SK-N-SH (cell line): Measurements from ENCODE around the gene ATP2B2. TPM values are rescaled to one million over a fixed set of nuclear protein-coding genes. Genes with fewer than 3 reads are reported as not detected.

Experiments used
- CTCF ChIA-PET: fragments of 300-600, 350-600 bp; formaldehyde crosslinking; extraction: SDS; loops from one replicate; lab custom pipeline; 2021; lab: Yijun Ruan, JAX
- POLR2A ChIA-PET: fragments of 350-600 bp; sonication (Branson Sonifier 250); formaldehyde crosslinking; extraction: SDS; loops from one replicate; lab custom pipeline; 2020; ENCODE audit warnings: antibody characterized with exemption, inconsistent platforms; lab: Yijun Ruan, JAX
- DNase-seq: peaks from one replicate; pipeline ENCODE4 v3.0.0; 2012
- H2AFZ ChIP-seq: fragments of 200-600 bp; sonication (generic); 2 replicates; pipeline ENCODE4 v1.8.1; 2016; ENCODE audit warnings: antibody characterized with exemption, mild to moderate bottlenecking, low read depth
- H3F3A ChIP-seq: fragments of 200-600 bp; sonication (generic); replicated peaks from 2 replicates; pipeline ENCODE3; 2016; ENCODE audit warnings: antibody characterized with exemption, mild to moderate bottlenecking; ENCODE audit not compliant: insufficient read depth
- H3K27ac ChIP-seq, 2 experiments: fragments of 200-500 bp in 1 of 2; fragments of 200-600 bp in 1 of 2; sonication (Bioruptor generic) in 1 of 2; sonication (generic), shearing (Covaris generic) in 1 of 2; 2 replicates each; pipeline versions ENCODE4 v1.5.1 to v1.6.1; 2014 to 2016; ENCODE audit warnings: low read depth in 2 of 2, inconsistent platforms in 1 of 2, low read length in 1 of 2, mild to moderate bottlenecking in 1 of 2, mixed read lengths in 1 of 2
- H3K27me3 ChIP-seq: fragments of 200-600 bp; sonication (generic), shearing (Covaris generic); 2 replicates; pipeline ENCODE4 v1.6.1; 2016; ENCODE audit warnings: mixed run types; ENCODE audit not compliant: insufficient read depth
- H3K36me3 ChIP-seq, 2 experiments: fragments of 200-500 bp in 1 of 2; fragments of 200-600 bp in 1 of 2; sonication (Bioruptor generic) in 1 of 2; sonication (generic) in 1 of 2; replicated peaks in 1 of 2; 2 replicates each; pipeline versions ENCODE3 to v1.5.1; 2014 to 2016; ENCODE audit warnings: low read length in 1 of 2, mild to moderate bottlenecking in 1 of 2; ENCODE audit not compliant: insufficient read depth in 2 of 2, control insufficient read depth in 1 of 2
- H3K4me1 ChIP-seq, 2 experiments: fragments of 200-500 bp in 1 of 2; fragments of 200-600 bp in 1 of 2; sonication (Bioruptor generic) in 1 of 2; sonication (generic), shearing (Covaris generic) in 1 of 2; 2 replicates each; pipeline versions ENCODE4 v1.5.1 to v1.6.1; 2014 to 2016; ENCODE audit warnings: low read depth in 1 of 2, low read length in 1 of 2, mixed run types in 1 of 2; ENCODE audit not compliant: insufficient read depth in 2 of 2, control insufficient read depth in 1 of 2
- H3K4me2 ChIP-seq: fragments of 200-600 bp; sonication (generic), shearing (Covaris generic); 2 replicates; pipeline ENCODE4 v1.6.1; 2017; ENCODE audit warnings: mixed run types
- H3K4me3 ChIP-seq, 2 experiments: fragments of 200-500 bp in 1 of 2; fragments of 200-600 bp in 1 of 2; sonication (Bioruptor generic) in 1 of 2; sonication (generic), shearing (Covaris generic) in 1 of 2; 2 replicates each; pipeline versions ENCODE4 v1.5.1 to v1.8.1; 2014 to 2016; ENCODE audit warnings: low read depth in 2 of 2, inconsistent platforms in 1 of 2, low read length in 1 of 2, mild to moderate bottlenecking in 1 of 2, mixed read lengths in 1 of 2, moderate library complexity in 1 of 2
- H3K79me2 ChIP-seq: fragments of 200-600 bp; sonication (generic); 2 replicates; pipeline ENCODE4 v1.8.1; 2017; ENCODE audit warnings: mild to moderate bottlenecking; ENCODE audit not compliant: insufficient read depth
- H3K9ac ChIP-seq: fragments of 200-600 bp; sonication (generic); 2 replicates; pipeline ENCODE4 v1.6.1; 2017; ENCODE audit warnings: mixed run types
- H3K9me2 ChIP-seq: fragments of 200-600 bp; sonication (generic); 2 replicates; pipeline ENCODE4 v1.6.1; 2017; ENCODE audit warnings: mixed run types
- H3K9me3 ChIP-seq: fragments of 200-600 bp; sonication (generic); 2 replicates; pipeline ENCODE4 v1.6.1; 2017; ENCODE audit warnings: mixed run types, mild to moderate bottlenecking, moderate library complexity
- H4K20me1 ChIP-seq: fragments of 200-600 bp; sonication (generic); 2 replicates; pipeline ENCODE4 v1.6.1; 2017; ENCODE audit warnings: mild to moderate bottlenecking, mixed run types; ENCODE audit not compliant: insufficient read depth
- ELF1 ChIP-seq: IDR thresholded peaks from 2 replicates; pipeline ENCODE4 v1.4.0; 2012
- EZH2phosphoT487 ChIP-seq: fragments of 200-600 bp; sonication (generic); IDR thresholded peaks from 2 replicates; pipeline ENCODE4 v1.6.1; 2017; ENCODE audit warnings: low read depth, mixed run types, mild to moderate bottlenecking, antibody characterized with exemption, moderate library complexity, borderline replicate concordance
- GABPA ChIP-seq: IDR thresholded peaks from 2 replicates; pipeline ENCODE4 v1.4.0; 2012; ENCODE audit warnings: low read depth, mild to moderate bottlenecking
- JUND ChIP-seq: IDR thresholded peaks from 2 replicates; pipeline ENCODE4 v1.4.0; 2012
- MEF2A ChIP-seq: IDR thresholded peaks from 2 replicates; pipeline ENCODE4 v1.4.0; 2012; ENCODE audit warnings: low read depth, borderline replicate concordance
- NFIC ChIP-seq: IDR thresholded peaks from 2 replicates; pipeline ENCODE4 v1.4.0; 2012; ENCODE audit warnings: borderline replicate concordance
- POLR2AphosphoS5 ChIP-seq: IDR thresholded peaks from 2 replicates; pipeline ENCODE4 v1.6.1; 2012; ENCODE audit warnings: low read depth, low read length
- RCOR1 ChIP-seq: fragments of 150-350 bp; IDR thresholded peaks from 2 replicates; pipeline ENCODE4 v1.6.1; 2017; ENCODE audit warnings: antibody characterized with exemption, low read length
- RFX5 ChIP-seq: IDR thresholded peaks from 2 replicates; pipeline ENCODE4 v1.6.1; 2012; ENCODE audit warnings: mild to moderate bottlenecking, improper control_type of control experiment, low read length
- RXRA ChIP-seq: IDR thresholded peaks from 2 replicates; pipeline ENCODE4 v1.4.0; 2012; ENCODE audit warnings: low read depth, mild to moderate bottlenecking, borderline replicate concordance
- WGBS: methylation state at CpG from one replicate; pipeline ENCODE4 v1.1.6; 2017; ENCODE audit warnings: low lambda C conversion rate; 5-methylcytosine and 5-hydroxymethylcytosine counted together
- polyA plus RNA-seq, 3 experiments: library from polyadenylated mRNA; depleted of rRNA; stranded (reverse); fragments of >200 nt; gene quantifications; 2 replicates each; pipeline ENCODE4 v1.2.3, GENCODE V29; 2012
- TF ChIP-seq, protein P1 (sequence below): IDR thresholded peaks from 2 replicates; pipeline ENCODE4; 2012
- TF ChIP-seq, protein P2 (sequence below): IDR thresholded peaks from 2 replicates; pipeline ENCODE4 v1.6.1; 2012; ENCODE audit warnings: mild to moderate bottlenecking, low read depth, low read length, moderate library complexity

ATP2B2 gene
- polyA plus RNA-seq, 1 of the 3 experiments (the other 2 are of a cell fraction), result 0.15 TPM

DNA sequence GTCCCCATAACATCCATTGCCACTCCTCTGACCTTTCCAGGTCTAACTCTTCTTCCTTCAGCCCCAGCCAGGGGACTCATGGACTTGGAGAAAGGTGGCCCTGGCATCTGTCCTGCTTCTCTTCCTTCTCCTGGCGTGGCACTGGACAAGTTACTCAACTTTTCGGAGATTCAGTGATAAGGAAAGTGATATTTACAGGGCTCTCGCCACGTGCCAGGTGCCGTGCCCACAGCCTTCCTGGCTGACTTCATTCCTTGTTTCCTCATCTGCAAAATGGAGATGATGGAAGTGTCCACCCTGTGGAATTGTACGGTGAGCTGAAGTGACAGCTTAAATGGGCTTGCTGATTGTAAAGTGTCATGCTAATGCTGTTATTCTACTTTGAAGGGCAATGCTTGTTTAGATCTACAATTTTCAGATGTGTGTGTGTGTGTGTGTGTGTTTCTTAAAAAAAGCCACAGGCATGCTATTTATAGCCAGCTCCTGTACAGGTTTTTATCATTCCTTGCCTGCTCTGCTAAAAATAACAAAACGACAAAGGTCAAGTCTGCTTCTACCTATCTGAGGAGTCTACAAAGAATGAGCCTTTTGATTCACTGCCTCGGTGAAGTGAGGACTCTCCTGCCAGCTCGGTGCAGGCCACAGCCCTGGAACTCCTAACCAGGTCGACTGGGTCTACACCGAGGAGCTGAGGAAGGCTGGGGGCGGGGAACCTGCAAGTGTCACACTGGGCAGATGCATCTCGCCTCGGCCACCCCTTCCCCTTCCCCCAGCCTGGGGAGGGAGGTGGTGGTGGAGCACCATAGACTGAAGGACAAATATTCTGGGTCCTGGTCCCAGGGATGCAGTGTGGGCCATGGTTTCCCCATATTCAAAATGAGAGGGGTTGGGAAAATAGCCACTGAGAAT, 11.4 kb upstream of the ATP2B2 start:
- CTCF ChIA-PET, result interaction anchor here (0.6 to 1.8 kb wide), 3 partner anchors 22 to 103 kb away, joined by 3 to 5 read pairs (median 3); no protein-coding TSS in a partner anchor
- WGBS, result 30% methylated on average over 13 of the region's 14 CpGs
- no peaks in the 10 kb centered on the region for H3F3A ChIP-seq
- H3K9me2 ChIP-seq, result no peaks in the 10 kb centered on the region
- H3K27ac ChIP-seq, result no peak overlapping the region
- no peak overlapping the region for H3K9ac ChIP-seq
- H2AFZ ChIP-seq, result no peak overlapping the region
- no peak for TF ChIP-seq ELF1
- no peak for TF ChIP-seq MEF2A
- no peak for TF ChIP-seq GABPA
- no peak for TF ChIP-seq RCOR1
- TF ChIP-seq, protein P1, sequence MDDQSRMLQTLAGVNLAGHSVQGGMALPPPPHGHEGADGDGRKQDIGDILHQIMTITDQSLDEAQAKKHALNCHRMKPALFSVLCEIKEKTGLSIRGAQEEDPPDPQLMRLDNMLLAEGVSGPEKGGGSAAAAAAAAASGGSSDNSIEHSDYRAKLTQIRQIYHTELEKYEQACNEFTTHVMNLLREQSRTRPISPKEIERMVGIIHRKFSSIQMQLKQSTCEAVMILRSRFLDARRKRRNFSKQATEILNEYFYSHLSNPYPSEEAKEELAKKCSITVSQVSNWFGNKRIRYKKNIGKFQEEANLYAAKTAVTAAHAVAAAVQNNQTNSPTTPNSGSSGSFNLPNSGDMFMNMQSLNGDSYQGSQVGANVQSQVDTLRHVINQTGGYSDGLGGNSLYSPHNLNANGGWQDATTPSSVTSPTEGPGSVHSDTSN, result no peak
- TF ChIP-seq JUND, result no peak
- TF ChIP-seq, protein P2, sequence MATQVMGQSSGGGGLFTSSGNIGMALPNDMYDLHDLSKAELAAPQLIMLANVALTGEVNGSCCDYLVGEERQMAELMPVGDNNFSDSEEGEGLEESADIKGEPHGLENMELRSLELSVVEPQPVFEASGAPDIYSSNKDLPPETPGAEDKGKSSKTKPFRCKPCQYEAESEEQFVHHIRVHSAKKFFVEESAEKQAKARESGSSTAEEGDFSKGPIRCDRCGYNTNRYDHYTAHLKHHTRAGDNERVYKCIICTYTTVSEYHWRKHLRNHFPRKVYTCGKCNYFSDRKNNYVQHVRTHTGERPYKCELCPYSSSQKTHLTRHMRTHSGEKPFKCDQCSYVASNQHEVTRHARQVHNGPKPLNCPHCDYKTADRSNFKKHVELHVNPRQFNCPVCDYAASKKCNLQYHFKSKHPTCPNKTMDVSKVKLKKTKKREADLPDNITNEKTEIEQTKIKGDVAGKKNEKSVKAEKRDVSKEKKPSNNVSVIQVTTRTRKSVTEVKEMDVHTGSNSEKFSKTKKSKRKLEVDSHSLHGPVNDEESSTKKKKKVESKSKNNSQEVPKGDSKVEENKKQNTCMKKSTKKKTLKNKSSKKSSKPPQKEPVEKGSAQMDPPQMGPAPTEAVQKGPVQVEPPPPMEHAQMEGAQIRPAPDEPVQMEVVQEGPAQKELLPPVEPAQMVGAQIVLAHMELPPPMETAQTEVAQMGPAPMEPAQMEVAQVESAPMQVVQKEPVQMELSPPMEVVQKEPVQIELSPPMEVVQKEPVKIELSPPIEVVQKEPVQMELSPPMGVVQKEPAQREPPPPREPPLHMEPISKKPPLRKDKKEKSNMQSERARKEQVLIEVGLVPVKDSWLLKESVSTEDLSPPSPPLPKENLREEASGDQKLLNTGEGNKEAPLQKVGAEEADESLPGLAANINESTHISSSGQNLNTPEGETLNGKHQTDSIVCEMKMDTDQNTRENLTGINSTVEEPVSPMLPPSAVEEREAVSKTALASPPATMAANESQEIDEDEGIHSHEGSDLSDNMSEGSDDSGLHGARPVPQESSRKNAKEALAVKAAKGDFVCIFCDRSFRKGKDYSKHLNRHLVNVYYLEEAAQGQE, result no peak
- no peak for TF ChIP-seq EZH2phosphoT487
- TF ChIP-seq RXRA, result no peak
- TF ChIP-seq POLR2AphosphoS5, result no peak
- no peak for TF ChIP-seq NFIC
- TF ChIP-seq RFX5, result no peak
- POLR2A ChIA-PET, result no interaction called here
- peaks cover 6% of the 10 kb centered on the region; the same call in 1 of the 2 replicates for H3K27me3 ChIP-seq
- H3K79me2 ChIP-seq, result no peaks in the 10 kb centered on the region
- no peaks in the 10 kb centered on the region for H3K36me3 ChIP-seq
- H3K9me3 ChIP-seq, result no peaks in the 10 kb centered on the region
- no peaks in the 10 kb centered on the region for H3K4me1 ChIP-seq
- DNase-seq, result no peak
- H4K20me1 ChIP-seq, result no peaks in the 10 kb centered on the region
- no peak overlapping the region for H3K4me3 ChIP-seq
- no peak overlapping the region for H3K4me2 ChIP-seq
